NCI-H2171 (cell line): ENCODE results near the gene EDAR.

Source experiments
- DNase-seq: peaks from one replicate; lab custom pipeline; 2025; lab: John Stamatoyannopoulos, UW

Gene EDAR

DNA sequence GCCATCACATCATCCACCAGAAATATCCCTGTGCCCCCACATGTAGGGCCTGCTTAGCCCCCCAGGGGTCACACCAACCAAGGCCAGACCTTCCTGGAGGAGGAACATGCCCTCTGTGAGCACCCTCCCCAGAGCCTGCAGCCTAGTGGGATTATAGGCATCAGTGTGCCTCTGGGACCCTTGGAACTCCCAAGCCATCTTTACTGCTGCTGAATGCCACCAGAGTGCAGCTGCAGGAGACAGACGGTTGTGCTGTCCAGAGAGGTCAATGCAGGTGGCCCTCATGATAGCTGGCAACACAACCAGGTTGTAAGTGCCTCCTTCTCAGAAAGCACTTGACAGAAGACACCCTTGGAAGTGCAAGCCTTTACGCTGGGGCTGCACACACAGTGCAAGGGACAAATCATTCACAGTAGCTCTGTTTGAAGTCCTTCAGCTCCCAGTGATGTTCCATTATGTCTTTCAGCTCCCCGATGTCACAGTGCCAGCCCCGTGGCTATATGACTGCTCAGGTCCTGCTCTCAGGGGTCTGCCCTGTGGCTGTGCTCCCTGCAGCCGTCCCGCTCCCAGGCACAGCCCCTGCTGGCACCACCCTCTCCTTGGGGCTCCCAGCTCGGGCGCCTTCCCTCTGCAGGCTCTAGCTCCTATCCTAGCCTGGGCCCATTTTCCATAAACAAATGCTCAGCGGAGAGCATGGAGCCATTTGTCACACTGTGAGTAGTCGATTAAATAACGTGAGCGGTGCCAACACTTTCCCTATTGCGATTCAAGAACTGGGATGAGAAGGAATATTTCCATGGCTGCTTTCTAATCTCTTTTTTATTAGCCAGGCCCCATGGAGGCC lies 65.1 kb downstream of the EDAR start:
- DNase-seq = no peak

DNA sequence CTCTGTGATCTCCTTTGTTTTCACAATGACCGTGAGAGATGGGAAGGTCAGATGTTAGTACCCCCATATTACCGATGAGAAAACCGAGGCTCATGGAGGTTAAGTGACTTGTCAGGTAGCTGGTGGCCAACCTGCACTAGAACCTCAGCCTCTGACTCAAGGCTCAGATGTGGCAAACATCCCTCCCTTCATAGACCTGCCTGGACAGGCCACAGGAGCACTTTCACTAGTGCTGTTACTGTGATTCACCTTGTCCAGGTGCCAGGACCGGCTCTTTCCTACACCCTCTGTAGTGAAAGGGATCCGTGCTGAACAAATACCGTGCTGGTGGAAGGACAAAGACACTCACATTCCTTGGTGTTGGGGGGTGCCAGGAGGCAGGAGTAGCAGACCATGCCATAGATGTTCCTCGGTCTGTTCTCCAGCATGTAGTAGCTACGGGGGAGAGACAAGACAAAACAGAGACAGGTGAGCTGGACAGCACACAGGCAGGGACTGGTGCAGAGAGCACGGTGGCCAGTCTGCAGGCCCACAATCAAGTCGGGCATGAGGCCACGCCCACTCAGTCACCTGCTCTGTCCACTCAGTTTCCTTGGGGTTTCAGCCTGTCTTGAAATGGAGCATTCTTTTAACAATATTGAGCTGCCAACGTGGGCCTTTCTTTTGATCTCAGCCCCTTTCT lies 65.9 kb downstream of the EDAR start:
- no peak for DNase-seq

DNA sequence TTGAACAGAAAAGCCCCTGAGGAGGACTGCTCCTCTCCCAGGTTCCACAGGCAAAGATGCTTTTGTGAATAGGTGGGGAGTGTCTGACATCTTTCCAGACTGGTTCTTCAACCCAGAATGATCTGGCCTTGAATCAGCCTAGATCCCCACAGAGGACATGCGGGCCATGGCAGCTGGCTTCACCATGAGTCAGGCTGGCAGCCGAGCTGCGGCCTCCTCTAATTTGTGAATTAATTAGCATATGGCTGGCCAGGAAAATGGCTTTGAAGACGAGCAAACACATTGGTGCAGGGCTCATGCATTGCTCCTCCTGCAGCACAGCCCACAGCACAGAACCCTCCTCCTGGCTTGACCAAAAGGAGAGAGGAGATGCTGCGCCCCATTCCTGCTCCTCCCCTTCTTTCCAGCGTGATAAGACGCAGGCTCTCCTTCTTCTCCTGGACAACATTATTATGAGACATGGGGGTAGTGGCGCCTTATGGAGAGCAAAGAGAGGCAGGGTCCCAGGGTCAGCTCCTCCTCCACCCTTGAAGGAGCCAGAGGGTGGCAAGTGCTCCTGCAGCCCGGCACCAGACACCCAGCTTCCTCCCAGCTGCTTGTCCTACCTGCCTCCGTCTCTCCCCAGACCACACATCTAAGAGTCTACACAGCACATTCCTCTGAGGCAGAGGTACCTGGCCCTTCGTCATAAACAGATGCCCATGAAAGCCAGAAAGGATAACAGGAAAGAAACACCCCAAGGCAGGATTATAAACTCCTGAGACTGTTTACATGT lies 66.7 kb downstream of the EDAR start:
- DNase-seq = no peak

DNA sequence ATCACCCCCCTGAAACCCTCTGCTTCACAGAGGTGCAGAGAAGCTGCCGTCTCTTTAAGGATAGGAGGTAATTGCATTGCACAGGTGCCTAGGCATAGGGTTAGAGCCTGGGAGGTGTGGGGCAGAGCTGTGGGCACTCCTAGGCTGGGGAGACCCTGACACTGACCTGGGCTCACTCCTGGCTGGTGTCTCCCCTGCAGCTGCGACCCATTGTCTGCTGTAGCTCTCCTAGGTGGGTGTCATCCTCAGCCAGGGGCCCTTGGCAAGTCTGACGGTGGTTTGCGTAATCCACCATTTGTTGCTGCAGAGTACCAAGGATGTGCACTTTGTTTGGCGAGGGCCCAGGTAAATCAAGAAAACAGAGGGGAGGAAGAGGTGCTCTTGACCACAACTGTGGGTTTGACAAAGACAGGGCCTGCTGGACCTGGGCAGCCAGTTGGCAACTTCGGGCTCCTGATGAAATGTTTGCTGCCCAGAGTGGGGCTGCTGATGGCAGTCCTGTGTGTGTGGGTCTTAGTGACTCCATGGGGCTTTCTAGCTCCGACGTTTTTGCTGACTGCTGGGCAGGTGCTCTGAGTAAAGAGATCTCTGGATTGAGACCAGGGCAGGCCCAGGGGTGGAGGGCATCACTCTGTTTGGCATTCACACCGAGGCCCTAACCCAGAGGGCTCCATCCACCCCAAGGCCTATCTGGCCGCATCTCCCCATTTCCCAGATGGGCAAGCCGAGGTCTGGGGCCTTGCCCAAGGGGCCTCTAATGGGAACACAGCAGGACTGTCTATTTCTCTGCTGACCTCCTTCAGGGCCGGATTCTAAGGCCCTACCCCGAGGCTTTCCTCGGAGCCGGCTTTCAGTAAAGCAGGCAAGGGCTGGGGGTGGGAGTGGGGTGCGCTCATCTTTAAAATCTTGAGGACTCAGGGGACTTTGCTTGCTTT lies 67.7 kb downstream of the EDAR start:
- DNase-seq = no peak

DNA sequence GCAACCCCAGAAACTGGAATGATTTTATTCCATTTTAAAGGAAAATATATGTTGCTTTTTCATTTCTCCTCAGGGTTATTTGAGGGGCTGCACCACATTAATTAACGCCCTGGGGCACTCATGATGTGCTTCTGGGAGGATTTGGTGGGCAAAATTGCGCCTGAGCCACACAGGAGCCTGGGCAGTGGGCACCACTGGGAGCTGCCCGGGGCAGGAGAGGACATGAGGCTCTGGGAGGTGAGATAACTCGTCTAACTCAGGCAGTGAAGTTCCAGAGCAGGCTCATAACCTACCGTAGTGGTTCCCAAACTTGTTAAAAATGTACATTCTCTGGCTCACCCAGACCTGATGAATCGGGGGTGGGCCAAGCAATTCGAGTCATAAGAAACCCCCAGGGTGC lies 68.3 kb downstream of the EDAR start:
- no peak for DNase-seq

DNA sequence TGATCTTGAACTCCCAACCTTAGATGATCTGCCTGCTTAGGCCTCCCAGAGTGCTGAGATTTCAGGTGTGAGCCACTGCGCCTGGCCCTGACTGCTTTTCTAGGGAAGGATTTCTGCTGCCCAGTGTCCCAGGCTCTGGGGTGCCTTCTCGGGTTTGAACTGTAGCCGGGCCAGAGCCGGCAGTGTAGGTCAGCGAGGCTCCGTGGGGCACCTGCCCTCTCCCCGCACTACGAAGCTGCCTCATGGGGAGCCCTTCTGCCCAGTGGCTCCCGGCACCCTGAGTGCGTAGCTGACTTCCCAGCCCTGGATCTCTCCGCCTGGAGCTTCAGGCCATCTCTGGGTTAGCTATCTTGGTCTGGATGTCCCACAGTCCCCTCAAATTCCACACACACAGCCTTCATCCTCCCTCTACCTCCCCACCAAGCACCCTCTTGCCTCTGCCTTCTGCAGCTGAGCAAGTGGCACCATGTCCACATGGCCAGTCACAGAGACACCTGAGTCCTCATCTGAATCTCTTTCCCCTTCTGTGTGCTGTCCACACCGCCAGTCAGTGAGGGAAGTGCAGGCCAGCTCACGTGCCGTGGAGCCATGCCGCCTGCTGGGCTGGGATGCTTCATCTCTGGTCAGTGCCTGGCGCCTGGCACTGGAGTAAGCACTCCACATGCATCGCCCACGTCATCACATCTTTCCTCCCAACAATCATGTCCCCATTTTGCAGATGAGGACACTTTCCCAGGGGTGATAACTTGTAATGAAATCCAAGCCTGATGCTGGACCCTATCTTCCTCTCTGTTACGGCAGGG lies 69.2 kb downstream of the EDAR start:
- DNase-seq = no peak

DNA sequence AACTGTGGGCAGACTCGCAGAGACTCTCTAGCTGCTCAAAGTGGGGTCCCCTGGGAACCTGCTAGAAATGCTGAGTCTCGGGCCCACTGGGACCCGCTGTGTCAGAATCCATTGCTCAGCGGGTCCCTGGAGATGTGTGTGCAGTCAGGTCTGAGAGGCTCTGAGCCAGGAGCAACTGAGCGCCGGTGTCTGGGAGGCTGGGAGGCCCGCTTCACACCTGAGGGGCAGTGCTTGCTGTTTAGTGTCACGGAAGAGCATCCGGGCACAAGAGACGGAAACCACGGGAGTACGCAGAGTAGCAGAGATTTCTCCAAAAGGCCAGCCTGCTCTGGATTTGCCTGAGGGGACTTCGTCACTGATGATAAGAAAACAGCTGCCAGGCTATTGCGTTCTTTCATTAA lies 70.1 kb downstream of the EDAR start:
- no peak for DNase-seq

DNA sequence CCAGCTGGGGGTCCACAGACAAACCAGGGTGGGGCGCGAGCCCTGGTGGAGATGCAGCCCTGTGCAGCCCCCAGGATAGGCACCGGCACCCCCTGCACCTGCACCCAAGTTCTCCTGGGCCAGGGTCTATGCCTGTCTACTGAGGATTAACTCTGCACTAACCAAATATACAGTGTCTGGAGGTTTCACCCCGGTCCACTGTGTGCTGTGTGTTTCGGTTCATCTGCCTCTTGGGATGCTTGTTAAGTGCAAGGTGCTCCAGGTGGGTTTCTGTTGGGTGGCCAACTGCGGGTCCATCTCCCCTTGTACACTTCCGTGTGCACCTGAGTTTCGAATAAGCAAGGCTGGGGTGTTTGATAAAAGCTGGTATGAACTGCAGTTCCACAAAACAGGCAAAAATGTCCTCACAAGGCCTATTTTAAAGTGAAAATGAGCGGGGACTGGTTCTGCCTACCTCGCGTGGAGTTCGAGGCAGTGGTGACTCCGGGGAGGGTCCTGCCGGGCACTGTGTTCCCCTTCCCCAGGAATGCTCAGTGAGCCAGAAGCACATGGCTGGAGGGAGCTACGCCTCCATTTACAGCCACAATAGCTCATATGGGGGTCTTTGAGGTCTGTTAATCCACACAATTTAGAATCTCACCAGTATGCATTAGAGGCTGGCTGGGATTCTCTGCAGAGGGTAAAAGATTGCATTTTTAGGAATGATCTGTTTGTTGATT lies 70.7 kb downstream of the EDAR start:
- no peak for DNase-seq

DNA sequence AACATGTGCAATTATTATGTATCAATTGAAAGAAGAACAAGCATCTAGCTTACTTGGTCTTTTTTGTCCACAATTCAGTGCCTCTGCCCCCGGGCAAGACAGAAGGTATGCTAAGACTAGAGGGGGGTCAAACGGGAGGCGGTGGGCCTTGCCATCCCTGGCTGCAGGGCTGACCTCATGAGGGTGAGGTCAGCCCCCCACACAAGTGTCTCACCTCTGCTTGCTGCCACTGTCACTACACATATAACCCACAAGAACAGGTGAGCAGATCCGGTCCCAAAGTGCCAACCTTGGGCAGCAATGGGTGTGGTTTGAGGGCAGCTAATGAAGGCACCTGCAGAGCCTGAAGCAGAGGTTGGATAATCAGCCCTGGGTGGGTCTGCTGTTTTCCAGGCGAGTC lies 71.5 kb downstream of the EDAR start:
- no peak for DNase-seq

DNA sequence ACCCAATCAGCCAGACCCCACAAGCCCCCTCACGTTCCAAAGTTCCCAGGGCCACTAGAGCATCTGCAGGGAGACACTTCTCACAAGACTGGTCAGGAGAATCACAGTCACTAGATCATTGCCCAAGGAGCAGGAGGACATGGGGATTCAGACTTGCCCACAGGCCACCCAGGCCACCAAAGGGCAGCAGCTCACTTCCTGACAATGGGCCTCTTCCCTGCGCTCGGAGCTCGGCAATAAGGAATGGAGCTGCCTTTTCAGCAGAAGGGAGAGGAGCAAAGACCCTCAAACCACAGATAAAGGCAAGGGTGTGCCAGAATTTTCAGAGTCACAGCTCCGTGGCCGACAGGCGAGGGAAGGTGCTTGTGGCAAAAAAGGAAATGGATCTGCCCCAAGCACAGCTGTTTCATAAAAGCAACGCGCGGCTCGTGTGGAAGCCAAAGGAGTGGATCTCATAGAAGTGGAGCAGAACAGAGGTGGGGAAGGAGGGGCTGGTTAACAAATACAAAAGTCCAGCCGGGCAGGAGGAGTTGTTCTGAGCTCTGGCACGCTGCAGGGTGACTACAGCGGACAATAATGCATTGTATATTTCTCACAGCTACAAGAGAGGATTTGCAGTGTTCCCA lies 72.1 kb downstream of the EDAR start:
- DNase-seq = no peak

DNA sequence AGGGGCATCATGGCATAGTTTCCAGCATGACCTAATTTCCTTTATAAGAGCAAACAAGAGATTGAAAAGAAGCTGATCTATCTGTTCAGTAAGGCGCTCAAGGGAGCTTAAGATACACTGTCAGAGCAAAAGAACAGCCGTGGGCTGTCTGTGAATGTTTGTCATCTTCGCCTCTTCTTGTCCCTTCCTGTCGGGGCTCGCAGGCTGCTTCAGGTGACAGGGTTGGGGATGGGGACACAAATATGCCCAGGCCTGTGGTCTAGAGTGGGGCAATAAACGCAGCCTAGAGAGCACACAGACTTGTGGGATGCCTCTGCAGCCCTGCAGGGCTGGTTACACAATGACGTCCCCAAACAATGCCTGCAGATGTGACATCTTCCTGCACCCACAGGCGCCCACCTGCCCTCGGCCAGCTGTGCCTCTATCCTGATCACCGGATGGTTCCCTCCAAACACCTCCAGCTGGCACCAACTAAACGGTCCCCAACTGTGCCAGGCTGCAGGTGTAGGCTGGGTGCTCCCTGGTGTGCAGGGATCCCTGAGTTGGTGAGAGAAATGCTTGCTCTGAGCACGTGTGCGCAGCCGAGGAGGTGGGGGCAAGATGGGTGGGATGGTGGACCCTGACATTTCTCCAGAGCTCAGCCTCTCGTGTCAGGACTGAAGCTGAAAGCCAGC lies 72.8 kb downstream of the EDAR start:
- peak; percentile 41 for DNase-seq

DNA sequence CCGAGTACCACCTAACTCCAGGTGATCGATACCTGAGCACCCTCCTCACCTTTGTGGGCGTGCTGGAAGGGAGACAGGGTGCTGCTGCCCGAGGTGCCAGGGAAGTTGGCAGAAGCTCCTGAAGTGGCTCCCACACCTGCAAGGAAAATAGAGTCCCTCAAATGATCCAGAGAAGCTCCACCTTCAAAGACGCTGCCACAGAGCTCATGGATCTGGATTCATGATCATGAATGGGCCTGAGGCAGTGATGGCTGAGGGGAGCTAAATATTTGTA lies 76.5 kb downstream of the EDAR start:
- no peak for DNase-seq

DNA sequence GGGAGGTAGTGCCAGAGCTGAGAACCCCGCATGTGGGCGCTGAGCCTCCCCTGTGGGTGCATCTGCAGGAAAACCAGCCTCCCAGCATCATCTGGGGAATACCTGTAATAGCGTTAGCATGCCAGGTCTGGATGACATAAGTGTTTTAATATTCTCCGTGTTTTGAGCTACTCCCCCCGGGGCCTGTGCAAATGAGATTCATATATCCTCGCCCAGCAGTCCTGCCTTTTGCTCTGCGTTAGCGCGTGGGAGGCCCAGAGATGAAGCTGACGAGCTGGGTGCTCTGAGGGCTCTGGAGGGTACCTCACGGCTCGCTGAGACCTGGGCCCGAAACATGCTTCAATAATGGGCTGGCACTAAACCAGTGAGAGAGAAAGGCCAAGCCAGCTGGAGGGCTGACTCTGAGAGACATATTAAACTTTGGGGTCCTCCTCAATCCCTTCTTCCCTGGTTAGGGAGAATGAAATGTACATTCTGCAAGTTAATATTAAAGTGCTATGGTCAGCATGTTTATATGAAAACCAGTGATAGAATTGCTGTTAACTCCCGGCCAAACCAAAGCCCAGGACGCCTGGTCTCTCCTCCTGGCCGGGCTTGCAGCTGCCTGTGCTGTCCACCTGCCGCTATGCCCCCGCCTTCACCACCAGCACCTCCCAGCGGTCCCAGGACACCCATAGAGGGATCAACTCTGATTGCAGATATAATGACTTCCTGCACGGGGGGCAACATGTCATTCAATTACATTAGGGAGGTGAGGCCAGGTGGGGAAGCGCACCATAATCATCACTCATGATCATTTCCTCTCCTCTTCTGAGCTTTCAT lies 77.0 kb downstream of the EDAR start:
- no peak for DNase-seq

DNA sequence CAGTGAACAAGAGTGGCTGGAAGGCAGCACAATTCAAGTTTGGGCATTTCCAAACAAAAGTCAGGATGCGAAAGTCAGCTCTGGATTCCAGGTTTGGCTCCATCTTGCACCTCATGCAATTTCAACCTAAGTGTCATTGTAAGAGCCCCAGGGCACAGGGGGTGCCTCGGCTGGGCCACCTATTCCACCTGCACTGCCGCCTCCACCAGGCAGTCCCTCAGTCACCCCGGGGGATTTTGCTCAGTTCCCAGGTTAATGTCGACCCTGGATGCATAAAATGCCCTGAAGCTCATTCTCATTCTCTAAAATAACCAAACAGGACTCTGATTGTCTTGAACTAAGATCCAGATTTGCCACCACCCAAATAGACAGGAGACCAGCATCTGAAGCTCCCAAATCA lies 77.6 kb downstream of the EDAR start:
- no peak for DNase-seq

DNA sequence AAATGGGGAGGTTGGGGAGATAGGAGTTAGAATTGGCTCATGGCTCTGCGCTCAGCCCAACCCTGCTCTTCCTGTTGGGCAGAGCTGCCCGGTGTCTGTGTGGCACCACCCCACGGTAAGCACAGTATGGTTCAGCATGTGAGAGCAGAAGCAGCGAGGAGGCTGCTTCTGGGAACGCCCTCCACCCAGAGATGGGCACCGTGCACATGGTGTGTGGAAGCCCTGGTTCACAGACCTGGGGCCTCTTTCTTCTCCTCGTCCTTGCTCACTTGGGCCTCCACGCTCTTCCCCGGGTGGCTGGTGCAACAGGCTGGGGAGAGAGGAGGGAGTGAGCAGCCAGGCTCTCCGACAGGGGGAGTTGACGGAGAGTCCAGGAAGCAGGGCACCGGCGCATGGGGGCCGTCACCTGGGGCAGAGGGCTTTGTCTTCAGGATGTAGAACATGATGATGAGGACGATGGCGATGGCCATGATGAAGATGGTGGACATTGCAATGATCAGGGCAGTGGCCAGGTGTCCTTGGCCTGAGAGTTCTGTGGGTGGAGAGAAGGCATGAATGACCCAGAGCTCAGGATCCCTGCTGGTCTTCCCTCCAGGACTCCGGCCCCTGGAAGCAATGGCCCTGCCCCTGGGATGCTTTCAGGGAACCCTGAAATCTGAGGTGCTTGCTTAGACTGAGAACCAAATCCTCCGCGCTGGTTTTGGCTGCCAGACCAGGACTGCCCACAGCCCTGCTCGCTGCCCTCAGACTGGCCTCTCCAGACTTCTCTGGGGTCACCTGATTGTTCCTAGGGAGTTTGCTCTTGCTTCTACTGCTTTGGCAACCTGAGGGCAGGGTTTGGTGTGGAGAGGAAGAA lies 78.3 kb downstream of the EDAR start:
- DNase-seq = no peak

DNA sequence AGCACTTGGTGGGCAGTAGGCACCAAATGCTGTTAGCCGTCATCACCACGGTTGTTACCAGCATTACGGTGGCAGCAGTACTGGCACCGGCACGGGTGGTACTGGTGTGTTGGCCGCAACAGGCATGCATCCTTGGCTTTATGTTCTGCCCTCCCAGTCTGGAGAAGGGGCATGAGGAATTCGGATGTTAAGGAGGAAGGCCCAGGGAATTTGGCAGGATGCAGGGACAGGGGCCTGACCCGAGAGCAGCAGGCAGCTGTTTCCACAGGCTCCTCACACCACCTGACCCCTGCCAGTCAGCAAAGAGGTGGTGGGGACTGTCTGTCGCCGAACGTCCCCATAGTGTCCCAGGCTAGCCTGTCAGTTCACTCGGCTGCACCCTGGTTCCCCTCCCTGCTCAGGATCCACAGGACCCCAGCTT lies 79.0 kb downstream of the EDAR start:
- DNase-seq = no peak

DNA sequence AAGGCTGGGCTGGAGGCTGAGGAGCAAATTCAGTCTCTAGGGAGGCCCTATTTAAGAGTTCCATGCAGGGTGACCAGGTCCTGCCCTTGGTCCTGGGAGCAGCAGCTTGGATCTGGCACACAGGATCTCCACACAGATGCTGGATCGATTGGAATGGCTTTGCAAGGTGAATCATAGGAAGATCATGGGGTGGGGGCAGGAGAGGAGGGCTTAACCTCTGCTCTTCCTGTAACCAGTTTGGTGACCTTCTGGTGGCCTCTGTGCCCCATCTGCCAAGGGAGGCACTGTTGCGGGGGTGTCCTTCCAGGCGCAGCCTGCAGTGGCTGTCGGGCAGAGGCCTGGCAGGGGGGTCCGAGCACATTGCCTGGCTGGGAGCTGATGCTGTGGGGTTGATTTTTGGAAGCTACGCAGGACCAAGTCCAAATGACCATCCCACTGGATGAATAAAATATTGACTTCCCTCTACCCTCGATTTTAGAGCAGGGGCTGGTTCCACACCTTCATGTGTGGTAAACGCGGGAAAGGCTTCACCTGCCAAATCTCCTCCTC lies 79.7 kb downstream of the EDAR start:
- no peak for DNase-seq
